HepG2 (cell line): ENCODE measurements around the gene ARL5A. TPM values are rescaled to one million over a fixed set of nuclear protein-coding genes. Genes with fewer than 3 reads are reported as not detected.
A peak's percentile ranks its signal among the peaks of the same experiment; 100 is the strongest.

Experiments used
- ATF1 ChIP-seq: IDR thresholded peaks from 2 replicates; pipeline ENCODE4 v1.6.1; 2016; ENCODE audit warnings: mild to moderate bottlenecking, control low read depth
- CEBPG ChIP-seq: IDR thresholded peaks from 2 replicates; pipeline ENCODE4 v1.6.1; 2016
- DPF2 ChIP-seq: sonication (generic); formaldehyde crosslinking; IDR thresholded peaks from 2 replicates; pipeline ENCODE4 v1.4.0; 2020; ENCODE audit warnings: mild to moderate bottlenecking, low read depth, missing genetic modification reagents, borderline replicate concordance
- ETV5 ChIP-seq: IDR thresholded peaks from 2 replicates; pipeline ENCODE4 v1.6.1; 2018; ENCODE audit warnings: missing biosample characterization, missing genetic modification reagents, inconsistent platforms, borderline replicate concordance
- JUN ChIP-seq: sonication (generic); formaldehyde crosslinking; IDR thresholded peaks from 2 replicates; pipeline ENCODE4 v1.4.0; 2020; ENCODE audit warnings: mild to moderate bottlenecking, missing genetic modification reagents
- MIER2 ChIP-seq: IDR thresholded peaks from 2 replicates; pipeline ENCODE4 v1.6.1; 2016; ENCODE audit warnings: missing biosample characterization, missing genetic modification reagents
- MXI1 ChIP-seq: IDR thresholded peaks from 3 replicates; pipeline ENCODE4 v1.6.1; 2012; ENCODE audit warnings: low read depth, low read length, inconsistent platforms, borderline replicate concordance
- POGZ ChIP-seq: sonication (generic); formaldehyde crosslinking; IDR thresholded peaks from 2 replicates; pipeline ENCODE4 v1.4.0; 2020; ENCODE audit warnings: mild to moderate bottlenecking, missing genetic modification reagents
- REPIN1 ChIP-seq: sonication (generic); formaldehyde crosslinking; IDR thresholded peaks from 2 replicates; pipeline ENCODE4 v1.8.0; 2022; ENCODE audit warnings: missing genetic modification reagents, low read depth, mild to moderate bottlenecking, borderline replicate concordance
- SNAI1 ChIP-seq: sonication (generic); formaldehyde crosslinking; IDR thresholded peaks from 2 replicates; pipeline ENCODE4 v1.5.0; 2020; ENCODE audit warnings: mild to moderate bottlenecking, missing genetic modification reagents, borderline replicate concordance
- TBX2 ChIP-seq: sonication (generic); formaldehyde crosslinking; IDR thresholded peaks from 2 replicates; pipeline ENCODE4 v1.5.0; 2020; ENCODE audit warnings: missing genetic modification reagents, mild to moderate bottlenecking, borderline replicate concordance
- YY1 ChIP-seq: IDR thresholded peaks from 2 replicates; pipeline ENCODE4 v1.6.1; 2011; ENCODE audit warnings: low read length, low read depth, moderate library complexity, mild to moderate bottlenecking; ENCODE audit not compliant: insufficient read depth, insufficient replicate concordance
- ZBTB42 ChIP-seq: sonication (generic); formaldehyde crosslinking; IDR thresholded peaks from 2 replicates; pipeline ENCODE4 v1.5.0; 2020; ENCODE audit warnings: mild to moderate bottlenecking, missing genetic modification reagents
- ZMYM4 ChIP-seq: sonication (generic); formaldehyde crosslinking; IDR thresholded peaks from 2 replicates; pipeline ENCODE4 v1.8.1; 2023; ENCODE audit warnings: mild to moderate bottlenecking, missing genetic modification reagents
- ZNF282 ChIP-seq: fragments of 450-650 bp; IDR thresholded peaks from 2 replicates; pipeline ENCODE4 v1.6.1; 2018; ENCODE audit not compliant: partially characterized antibody
- ZNF841 ChIP-seq: sonication (generic); formaldehyde crosslinking; IDR thresholded peaks from 2 replicates; pipeline ENCODE4 v1.8.1; 2023; ENCODE audit warnings: missing genetic modification reagents, borderline replicate concordance
- polyA plus RNA-seq, 8 experiments: library from polyadenylated mRNA; depleted of rRNA in 3 of 8; stranded (reverse) in 7 of 8; unstranded in 1 of 8; fragments of >200 nt; fragmentation: Illumina TruSeq in 4 of 8; extraction: Trizol in 4 of 8; gene quantifications; 2 replicates each; pipeline versions ENCODE4 v1.2.1 to v1.2.3, GENCODE V29; 2011 to 2016; ENCODE audit warnings: low read depth in 4 of 8, missing spikeins in 1 of 8, mixed read lengths in 1 of 8; ENCODE audit not compliant: insufficient read depth in 1 of 8
- total RNA-seq, 5 experiments: library from RNA; depleted of rRNA; stranded (reverse); fragments of >200 nt; fragmentation: Illumina TruSeq; extraction: Trizol; gene quantifications; 2 replicates each; pipeline ENCODE4 v1.2.3, GENCODE V29; 2016; ENCODE audit warnings: low read depth in 1 of 5
- TF ChIP-seq, protein P1 (sequence below): sonication (generic); formaldehyde crosslinking; conservative IDR thresholded peaks from 2 replicates; pipeline ENCODE4 v1.4.0; 2020; ENCODE audit warnings: mild to moderate bottlenecking, missing genetic modification reagents, moderate library complexity
- TF ChIP-seq, protein P2 (sequence below), 2 experiments: sonication (generic) in 1 of 2; formaldehyde crosslinking in 1 of 2; IDR thresholded peaks; 2 replicates each; pipeline versions ENCODE4 v1.6.1 to v1.9.0; 2014 to 2022; ENCODE audit warnings: antibody characterized with exemption in 1 of 2, borderline replicate concordance in 1 of 2, inconsistent platforms in 1 of 2, low read depth in 1 of 2, missing genetic modification reagents in 1 of 2
- TF ChIP-seq, protein P3 (sequence below): sonication (generic); formaldehyde crosslinking; IDR thresholded peaks from 2 replicates; pipeline ENCODE4 v1.5.0; 2020; ENCODE audit warnings: missing genetic modification reagents

Gene ARL5A
- total and polyA plus RNA-seq, 2 of the 13 experiments (the other 11 are each of a cell fraction or from before 2014, with no cell fraction given) = 47.5 to 149 TPM

DNA sequence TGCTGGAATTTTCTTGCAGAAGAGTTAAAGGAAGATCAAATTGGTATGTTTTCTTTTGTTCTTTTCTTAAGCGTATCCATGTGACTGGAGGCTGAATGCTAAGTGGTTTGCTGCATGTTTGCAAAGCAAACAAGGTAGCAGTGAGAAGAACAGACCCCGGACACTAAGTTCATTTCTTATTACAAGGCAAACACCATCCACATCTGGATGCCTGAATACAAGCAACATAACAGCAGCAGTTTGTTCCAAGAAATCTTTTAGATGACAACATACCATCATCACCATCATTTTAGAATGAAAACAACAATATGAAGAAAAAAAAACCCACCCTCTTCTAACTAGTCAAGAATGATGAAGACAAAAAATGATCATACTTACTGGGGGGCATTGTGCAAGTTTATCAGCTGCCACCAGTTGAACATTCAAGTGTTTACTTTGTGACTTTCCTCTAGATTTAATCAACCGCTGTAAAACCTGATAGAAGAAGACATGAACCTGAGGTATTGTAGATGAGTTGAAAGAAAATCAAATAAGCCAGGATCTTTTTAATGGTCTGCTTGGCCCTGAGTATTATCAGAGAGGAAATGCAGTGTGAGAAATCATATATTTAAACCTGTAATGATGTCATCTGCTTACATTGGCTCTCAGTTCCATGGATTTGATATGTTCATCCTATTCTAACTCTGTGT, 25.0 kb upstream of the ARL5A start (continued):
- peak; percentile 49 for TF ChIP-seq POGZ
- TF ChIP-seq, protein P1, sequence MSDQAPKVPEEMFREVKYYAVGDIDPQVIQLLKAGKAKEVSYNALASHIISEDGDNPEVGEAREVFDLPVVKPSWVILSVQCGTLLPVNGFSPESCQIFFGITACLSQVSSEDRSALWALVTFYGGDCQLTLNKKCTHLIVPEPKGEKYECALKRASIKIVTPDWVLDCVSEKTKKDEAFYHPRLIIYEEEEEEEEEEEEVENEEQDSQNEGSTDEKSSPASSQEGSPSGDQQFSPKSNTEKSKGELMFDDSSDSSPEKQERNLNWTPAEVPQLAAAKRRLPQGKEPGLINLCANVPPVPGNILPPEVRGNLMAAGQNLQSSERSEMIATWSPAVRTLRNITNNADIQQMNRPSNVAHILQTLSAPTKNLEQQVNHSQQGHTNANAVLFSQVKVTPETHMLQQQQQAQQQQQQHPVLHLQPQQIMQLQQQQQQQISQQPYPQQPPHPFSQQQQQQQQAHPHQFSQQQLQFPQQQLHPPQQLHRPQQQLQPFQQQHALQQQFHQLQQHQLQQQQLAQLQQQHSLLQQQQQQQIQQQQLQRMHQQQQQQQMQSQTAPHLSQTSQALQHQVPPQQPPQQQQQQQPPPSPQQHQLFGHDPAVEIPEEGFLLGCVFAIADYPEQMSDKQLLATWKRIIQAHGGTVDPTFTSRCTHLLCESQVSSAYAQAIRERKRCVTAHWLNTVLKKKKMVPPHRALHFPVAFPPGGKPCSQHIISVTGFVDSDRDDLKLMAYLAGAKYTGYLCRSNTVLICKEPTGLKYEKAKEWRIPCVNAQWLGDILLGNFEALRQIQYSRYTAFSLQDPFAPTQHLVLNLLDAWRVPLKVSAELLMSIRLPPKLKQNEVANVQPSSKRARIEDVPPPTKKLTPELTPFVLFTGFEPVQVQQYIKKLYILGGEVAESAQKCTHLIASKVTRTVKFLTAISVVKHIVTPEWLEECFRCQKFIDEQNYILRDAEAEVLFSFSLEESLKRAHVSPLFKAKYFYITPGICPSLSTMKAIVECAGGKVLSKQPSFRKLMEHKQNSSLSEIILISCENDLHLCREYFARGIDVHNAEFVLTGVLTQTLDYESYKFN (CRISPR knock-in tag) = peak; percentile 82
- TF ChIP-seq, protein P2, sequence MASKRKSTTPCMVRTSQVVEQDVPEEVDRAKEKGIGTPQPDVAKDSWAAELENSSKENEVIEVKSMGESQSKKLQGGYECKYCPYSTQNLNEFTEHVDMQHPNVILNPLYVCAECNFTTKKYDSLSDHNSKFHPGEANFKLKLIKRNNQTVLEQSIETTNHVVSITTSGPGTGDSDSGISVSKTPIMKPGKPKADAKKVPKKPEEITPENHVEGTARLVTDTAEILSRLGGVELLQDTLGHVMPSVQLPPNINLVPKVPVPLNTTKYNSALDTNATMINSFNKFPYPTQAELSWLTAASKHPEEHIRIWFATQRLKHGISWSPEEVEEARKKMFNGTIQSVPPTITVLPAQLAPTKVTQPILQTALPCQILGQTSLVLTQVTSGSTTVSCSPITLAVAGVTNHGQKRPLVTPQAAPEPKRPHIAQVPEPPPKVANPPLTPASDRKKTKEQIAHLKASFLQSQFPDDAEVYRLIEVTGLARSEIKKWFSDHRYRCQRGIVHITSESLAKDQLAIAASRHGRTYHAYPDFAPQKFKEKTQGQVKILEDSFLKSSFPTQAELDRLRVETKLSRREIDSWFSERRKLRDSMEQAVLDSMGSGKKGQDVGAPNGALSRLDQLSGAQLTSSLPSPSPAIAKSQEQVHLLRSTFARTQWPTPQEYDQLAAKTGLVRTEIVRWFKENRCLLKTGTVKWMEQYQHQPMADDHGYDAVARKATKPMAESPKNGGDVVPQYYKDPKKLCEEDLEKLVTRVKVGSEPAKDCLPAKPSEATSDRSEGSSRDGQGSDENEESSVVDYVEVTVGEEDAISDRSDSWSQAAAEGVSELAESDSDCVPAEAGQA (IDR thresholded peaks at IDR 0.05; ENCODE audit: low read depth) = no peak
- TF ChIP-seq, protein P2 (CRISPR knock-in tag; IDR thresholded peaks at IDR 0.05; ENCODE audit: borderline replicate concordance) = no peak
- no peak for TF ChIP-seq ZNF841 (CRISPR knock-in tag)
- TF ChIP-seq ETV5 (CRISPR knock-in tag) = peak; percentile 52; the same call in 1 of the 2 replicates
- TF ChIP-seq REPIN1 (CRISPR knock-in tag) = 0 out of 2 replicates have a peak, but pooled peaks have one; percentile 35
- TF ChIP-seq YY1 = no peak
- TF ChIP-seq ZNF282 = no peak
- no peak for TF ChIP-seq MIER2
- TF ChIP-seq, protein P3, sequence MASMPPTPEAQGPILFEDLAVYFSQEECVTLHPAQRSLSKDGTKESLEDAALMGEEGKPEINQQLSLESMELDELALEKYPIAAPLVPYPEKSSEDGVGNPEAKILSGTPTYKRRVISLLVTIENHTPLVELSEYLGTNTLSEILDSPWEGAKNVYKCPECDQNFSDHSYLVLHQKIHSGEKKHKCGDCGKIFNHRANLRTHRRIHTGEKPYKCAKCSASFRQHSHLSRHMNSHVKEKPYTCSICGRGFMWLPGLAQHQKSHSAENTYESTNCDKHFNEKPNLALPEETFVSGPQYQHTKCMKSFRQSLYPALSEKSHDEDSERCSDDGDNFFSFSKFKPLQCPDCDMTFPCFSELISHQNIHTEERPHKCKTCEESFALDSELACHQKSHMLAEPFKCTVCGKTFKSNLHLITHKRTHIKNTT (CRISPR knock-in tag) = no peak
- TF ChIP-seq CEBPG = peak; percentile 5; the same call in 1 of the 2 replicates
- peak; percentile 25; the same call in 1 of the 2 replicates for TF ChIP-seq ATF1 (CRISPR knock-in tag)
- peak; percentile 63; the same call in 1 of the 2 replicates for TF ChIP-seq DPF2 (CRISPR knock-in tag)
- TF ChIP-seq SNAI1 (CRISPR knock-in tag) = no peak
- TF ChIP-seq ZMYM4 = 0 out of 2 replicates have a peak, but pooled peaks have one; percentile 60
- TF ChIP-seq MXI1 = no peak
- peak; percentile 32; the same call in 1 of the 2 replicates for TF ChIP-seq JUN (CRISPR knock-in tag)
- TF ChIP-seq TBX2 (CRISPR knock-in tag) = peak; percentile 56; the same call in 1 of the 2 replicates
- peak; percentile 99 for TF ChIP-seq ZBTB42 (CRISPR knock-in tag)
